HG03378 (cell line): ENCODE data around the gene ENTR1.
"Not testable (repeated sequence)": the region's sequence is repeated elsewhere in the genome, so short reads cannot be mapped to it uniquely, and the experiment has no call there.

Experiments
- ATAC-seq: cut with Tn5 transposase; IDR thresholded peaks from one replicate; pipeline ENCODE4 v1.9.1; 2021; ENCODE audit warnings: mild to moderate bottlenecking, moderate library complexity; ENCODE audit not compliant: unreplicated experiment

The ENTR1 gene

GRCh38 chr9:136439481-136440408 lies 29.3 kb upstream of the ENTR1 start, which contains the start of gene INPP5E:
Gene INPP5E, minus strand, starts transcription at chr9:136439845. Its CDS starts 426 bp downstream, at chr9:136439419.
- no peak for ATAC-seq

DNA sequence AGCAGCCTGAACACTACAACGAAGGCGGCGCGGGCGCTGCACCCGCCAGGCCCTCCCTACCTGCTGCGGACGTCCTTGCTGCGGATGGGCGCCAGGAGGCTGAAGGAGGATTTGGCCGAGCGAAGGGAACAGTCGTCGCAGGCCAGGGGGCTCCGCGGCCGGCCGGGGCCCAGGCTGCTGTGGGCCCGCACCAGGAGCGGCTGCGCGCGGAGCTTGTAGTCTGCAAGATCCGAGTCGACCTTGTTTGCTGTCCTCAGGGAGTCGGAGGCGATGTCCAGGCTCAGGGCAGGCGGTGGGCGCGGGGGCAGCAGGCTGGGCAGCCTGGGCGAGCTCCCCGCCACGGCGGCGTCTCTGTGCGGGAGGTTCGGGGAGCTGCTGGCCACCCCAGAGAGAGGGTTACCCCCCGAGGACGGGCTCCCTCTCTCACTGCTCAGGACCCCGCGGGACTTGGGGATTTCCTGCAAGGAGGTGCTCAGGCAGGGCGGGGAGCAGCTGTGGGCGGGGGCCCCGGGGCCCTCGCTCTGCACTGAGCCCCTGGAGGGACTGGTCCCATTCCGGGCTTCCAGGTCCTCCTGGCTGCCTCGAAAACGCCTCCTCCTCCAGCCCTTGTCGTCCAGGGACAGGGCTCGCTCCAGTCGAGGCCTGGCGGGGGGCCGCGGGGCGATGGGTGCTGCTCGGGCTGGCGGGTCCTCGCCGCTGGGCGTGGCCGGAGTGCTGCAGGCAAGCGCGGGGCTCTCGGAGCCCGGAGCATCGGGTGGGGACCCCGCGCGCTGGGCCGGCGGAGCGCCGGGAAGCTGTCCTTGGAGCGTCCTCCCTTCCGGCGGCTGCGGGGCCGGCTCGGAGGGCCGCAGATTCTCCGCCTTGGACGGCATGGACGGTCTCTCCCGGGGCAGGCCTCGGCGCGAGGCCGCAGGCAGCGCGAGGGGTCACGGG lies 28.4 kb upstream of the ENTR1 start:
- ATAC-seq = no peak

DNA sequence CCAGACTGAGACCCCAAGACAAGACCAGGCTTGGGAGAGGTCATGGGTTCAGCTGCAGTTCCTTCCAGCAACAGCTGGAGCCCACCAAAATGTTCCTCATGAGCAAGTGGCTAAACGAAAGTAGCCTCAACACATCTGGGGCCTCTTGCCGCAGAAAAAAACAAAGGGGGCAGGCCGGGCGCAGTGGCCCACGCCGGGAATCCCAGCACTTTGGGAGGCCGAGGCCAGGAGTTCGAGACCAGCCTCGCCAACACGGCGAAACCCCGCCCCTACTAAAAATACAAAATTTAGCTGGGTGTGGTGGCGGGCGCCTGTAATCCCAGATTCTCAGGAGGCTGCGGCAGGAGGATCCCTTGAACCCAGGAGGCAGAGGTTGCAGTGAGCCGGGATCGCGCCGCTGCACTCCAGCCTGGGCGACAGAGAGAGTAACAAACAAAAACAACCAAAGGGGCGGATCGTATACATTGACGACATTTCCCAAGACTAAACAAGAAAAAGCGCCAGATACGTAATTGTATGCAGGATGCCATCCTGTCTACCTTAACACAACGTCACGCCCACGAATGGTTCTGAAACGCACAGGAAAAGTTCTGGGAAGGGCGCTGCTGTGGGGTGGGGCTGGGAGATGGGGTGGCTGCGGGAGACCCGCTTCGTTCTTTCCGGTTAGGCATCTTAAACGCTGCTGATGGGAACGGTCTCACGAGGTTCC lies 27.6 kb upstream of the ENTR1 start:
- ATAC-seq = no peak

GRCh38 chr9:136437430-136437829 lies 27.0 kb upstream of the ENTR1 start:
- ATAC-seq = no peak

DNA sequence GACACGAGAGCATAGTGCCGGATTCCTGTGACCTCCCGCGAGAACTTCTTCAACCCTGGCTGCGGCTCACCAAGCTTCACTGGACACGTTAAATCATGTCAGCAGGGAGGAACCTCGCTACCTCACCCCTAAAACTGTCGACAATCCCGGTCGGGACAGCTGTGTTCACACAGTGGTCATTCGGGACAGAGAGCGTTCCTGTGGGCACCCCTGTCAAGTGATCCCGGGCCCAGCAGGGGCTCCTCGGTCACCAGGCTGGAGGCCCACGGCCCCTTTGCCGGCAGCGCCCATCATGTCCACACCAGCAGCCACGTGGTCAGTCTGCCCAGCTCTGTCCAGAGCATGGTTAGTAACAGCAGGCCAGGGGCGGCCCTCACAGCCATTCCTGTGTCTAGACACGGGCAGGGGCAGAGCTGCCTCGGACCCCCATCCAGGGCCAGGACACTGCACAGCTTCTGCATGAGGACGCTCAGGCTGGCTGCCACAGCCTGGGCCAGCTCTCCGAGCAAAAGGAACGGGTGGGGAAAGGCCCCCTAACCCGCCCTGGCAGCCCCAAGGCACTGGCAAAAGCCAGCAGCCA lies 25.7 kb upstream of the ENTR1 start:
- no peak for ATAC-seq

DNA sequence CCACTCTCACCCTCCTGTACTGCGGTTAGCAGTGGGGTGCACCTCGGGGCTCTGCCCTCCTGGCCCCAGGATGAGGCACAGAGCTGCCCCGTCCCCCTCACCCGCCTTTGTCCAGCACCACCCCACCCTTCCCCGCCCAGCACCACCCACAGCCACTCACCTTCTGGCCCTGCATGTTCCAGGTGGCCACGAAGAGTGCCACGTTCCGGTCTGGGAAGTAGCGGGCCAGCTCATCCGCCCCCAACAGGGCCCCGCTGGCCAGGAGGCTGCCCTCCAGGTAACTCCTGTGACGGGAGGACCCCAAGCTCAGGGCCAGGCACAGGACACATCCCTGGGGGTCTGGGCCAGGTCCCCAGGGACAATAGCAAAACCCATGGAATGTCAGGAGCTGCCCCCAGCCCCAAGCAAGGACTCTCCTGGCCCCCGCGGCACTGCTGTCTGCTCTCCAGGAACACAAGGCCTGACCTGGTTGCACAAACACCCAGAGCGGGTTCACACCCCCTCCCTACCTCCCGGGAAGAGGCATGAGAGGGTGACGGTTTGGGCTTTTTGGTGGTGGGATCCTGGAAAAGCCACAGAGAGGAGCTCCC lies 24.3 kb upstream of the ENTR1 start:
- ATAC-seq = no peak

- no peak for ATAC-seq
Measured at GRCh38 chr9:136433849-136434579, 23.6 kb upstream of the ENTR1 start.

GRCh38 chr9:136433043-136433715 lies 22.8 kb upstream of the ENTR1 start:
- ATAC-seq = no peak

- no peak for ATAC-seq
Measured at GRCh38 chr9:136432591-136432990, 22.2 kb upstream of the ENTR1 start.

- ATAC-seq = no peak
Measured at GRCh38 chr9:136431782-136432350, 21.5 kb upstream of the ENTR1 start.

DNA sequence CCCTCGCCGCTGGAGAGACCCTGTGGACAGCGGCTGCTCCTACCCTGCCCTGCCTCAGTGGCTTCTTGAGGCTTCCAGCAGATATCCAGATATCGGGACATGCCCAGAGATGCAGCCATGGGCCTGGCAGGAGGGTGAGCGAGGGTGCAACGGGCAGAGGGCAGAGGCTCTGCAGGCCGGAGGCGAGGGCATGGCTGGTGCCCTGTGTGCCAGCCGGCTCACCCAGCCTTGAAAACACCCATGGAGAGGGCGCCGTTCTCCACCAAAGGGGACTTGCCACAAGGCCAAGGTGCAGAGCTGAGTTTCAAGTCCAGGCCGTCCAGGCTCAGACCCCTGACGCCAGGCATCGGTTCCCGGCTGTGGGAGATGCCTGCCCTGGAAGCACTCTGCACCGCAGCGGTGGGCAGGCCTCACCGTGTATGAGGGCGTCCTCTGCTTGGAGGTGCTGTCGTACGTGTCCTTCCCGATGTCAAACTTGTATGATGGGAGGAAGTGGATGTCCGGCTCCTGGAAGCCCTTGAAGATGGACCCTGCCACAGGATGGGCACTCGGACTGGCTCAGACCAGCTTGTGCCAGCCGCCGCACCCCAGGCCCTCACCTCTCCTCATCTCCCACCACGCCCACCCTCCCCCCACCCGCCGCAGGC lies 20.3 kb upstream of the ENTR1 start:
- no peak for ATAC-seq

DNA sequence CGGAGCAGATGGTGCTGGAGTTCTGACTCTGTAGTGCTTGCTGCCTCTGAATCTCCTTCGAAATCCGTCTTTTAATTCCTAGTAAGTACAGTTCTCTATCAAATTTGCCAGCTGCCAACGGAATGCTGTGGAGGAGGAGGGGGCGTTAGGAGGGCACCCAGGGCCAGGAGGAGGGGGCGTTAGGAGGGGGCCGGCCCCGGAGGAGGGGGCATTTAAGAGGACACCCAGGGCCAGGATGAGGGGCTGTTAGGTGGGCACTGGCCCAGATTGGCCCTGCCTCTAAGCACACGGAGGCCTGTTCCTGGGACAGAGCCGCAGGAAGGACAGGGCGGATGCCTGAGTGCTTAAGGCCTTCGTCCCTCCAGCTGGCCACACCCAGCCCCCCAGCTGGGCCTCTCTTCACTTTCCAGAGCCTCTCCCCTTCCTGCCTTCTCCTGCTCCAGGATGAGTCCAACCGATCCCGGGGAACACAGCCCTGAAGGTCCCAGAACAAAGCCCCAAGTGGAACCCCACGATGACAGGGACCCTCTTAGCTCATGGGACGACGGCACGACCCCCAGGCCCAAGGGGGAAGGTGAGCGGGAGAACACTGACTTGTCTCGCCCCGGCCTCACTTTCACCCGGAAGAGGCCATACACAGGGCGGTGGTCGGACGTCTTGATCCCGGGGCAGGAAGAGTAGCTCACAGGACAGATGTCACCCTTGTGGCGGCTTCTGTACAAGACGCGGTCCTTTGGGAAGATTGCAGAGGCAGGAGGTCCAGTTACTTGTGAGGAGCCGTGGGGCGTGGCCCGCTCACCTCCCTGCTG lies 19.5 kb upstream of the ENTR1 start:
- no peak for ATAC-seq

DNA sequence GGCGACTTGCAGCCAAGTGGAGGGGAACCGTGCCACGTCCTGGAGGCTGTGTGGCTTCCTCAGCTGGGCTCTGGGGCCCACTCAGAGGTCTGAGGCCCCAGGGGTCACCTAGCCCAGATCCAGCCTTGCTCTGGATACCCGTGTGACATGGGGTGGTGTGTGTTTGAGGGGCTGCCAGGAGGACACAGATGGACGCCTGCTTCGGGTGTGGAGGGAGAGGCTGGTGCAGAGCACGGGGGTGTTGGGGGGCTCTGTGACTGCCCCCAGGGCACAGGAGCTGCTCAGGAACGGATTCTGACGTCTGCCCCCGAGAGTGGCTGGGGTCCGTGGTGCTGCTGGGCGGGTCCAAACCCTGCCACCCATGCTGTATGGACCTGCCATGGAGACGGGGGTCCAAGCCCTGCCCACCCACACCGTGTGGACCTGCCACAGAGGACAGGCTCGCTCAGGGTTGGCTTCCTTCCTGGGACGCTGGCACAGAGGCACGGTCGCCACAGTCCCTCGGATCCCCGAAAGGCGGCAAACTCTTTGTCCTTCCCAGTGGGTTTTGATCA lies 18.7 kb upstream of the ENTR1 start:
- no peak for ATAC-seq

DNA sequence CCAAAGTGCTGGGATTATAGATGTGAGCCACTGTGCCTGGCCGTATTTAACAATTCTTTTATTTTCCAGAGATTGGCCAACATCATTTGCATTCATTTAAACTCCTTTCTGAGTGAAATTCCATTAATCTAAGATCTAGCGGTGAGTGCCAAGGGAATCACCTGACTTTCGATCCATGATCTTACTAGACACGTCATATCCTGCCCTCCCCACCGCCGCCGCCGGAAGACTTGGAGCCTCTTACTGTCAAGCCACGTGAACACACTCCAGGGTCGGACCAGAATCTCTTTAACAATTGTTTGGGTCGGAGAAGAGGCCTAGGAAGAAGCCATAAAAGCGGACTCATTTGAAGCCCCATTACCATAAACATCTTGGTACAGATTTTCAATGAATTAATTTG lies 16.4 kb upstream of the ENTR1 start:
- ATAC-seq = no peak

GRCh38 chr9:136425367-136425766 lies 15.0 kb upstream of the ENTR1 start:
- not testable (repeated sequence) for ATAC-seq

DNA sequence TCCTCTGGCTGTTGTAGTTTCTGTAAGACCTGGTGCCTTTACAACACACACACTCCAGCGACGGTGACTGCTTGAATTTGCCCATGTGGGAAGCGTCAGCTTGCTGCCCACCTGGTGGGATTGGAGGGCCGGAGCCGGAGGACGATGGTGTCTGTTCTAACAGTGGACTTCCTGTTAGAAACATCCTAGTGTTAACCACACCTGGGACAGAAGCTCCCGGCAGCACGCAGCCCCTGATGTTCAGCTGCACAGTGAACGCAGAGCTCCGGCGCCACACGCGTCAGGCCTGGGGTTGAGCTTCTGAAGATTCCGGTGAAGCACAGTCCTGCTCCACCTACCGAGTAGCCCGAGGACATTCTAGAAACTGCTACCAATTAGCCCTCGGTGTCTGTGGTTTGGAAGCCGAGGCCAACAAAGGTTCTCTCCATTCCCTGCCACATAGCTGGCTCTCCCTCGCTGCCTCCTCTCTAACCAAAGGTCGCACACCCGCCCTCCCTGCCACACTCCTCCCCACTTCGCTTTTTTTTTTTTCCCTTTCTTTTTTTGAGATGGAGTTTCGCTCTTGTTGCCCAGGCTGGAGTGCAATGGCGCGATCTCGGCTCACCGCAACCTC lies 14.4 kb upstream of the ENTR1 start:
- ATAC-seq = no peak
